Adipose tissue (tissue), 3 donors: ENCODE measurements around the gene SCP2. TPM values are rescaled to one million over a fixed set of nuclear protein-coding genes. Genes with fewer than 3 reads are reported as not detected.
A peak's percentile ranks its signal among the peaks of the same experiment; 100 is the strongest.

Source experiments
- H3K27ac ChIP-seq: one replicate; pipeline ENCODE4 v1.5.1; 2013; ENCODE audit warnings: low read depth, low read length
- WGBS, 3 donors: extraction: QIAGEN DNeasy Blood & Tissue Kit; methylation state at CpG; one replicate each; pipeline ENCODE4 v1.1.7; 2013; 5-methylcytosine and 5-hydroxymethylcytosine counted together
- polyA plus RNA-seq, 3 donors: library from polyadenylated mRNA; stranded (reverse); fragments of 200-250 nt; gene quantifications; one replicate each; pipeline ENCODE4 v1.2.3, GENCODE V29; 2013
- donor health status: healthy with polysubstance abuse.
- donor health status: Bipolar disorder and iron deficiency.
- donor health status: healthy.

The SCP2 gene
- polyA plus RNA-seq, 3 donors: 58.3 to 343 (median 128) TPM

GRCh38 chr1:53051676-53052075, 124.6 kb downstream of the SCP2 start:
- 33 to 68% (median 67%) methylated on average over 1 of the region's 1 CpG for WGBS, 3 donors
- H3K27ac ChIP-seq: no peak overlapping the region

GRCh38 chr1:53057127-53057526, 130.1 kb downstream of the SCP2 start:
- WGBS, 3 donors: 56 to 69% (median 63%) methylated on average over 2 of the region's 2 CpGs
- H3K27ac ChIP-seq: no peak overlapping the region

GRCh38 chr1:53060579-53060978, 133.5 kb downstream of the SCP2 start:
- H3K27ac ChIP-seq: no peak overlapping the region
- 58 to 91% (median 63%) methylated on average over 1 of the region's 1 CpG for WGBS, 3 donors

GRCh38 chr1:53061123-53061858, 134.2 kb downstream of the SCP2 start:
- 38 to 61% (median 42%) methylated on average over 19 of the region's 19 CpGs for WGBS, 3 donors
- H3K27ac ChIP-seq: peak overlapping the region; percentile 20

- H3K27ac ChIP-seq: peak within 1 kb of the TSS; percentile 20
- 1 to 7% (median 1%) methylated on average over 32 to 73 of the region's 73 CpGs for WGBS, 3 donors
Measured at GRCh38 chr1:53061859-53062707, 135.0 kb downstream of the SCP2 start, which contains the start of gene PODN. TSS of gene PODN (plus strand) at chr1:53062213. CDS start at chr1:53069856, 7,643 bp downstream.

GRCh38 chr1:53062708-53063591, 135.9 kb downstream of the SCP2 start:
- H3K27ac ChIP-seq: no peak overlapping the region
- WGBS, 3 donors: 14 to 27% (median 17%) methylated on average over 59 to 61 of the region's 61 CpGs

GRCh38 chr1:53063744-53064515, 136.9 kb downstream of the SCP2 start:
- WGBS, 3 donors: 88 to 95% (median 92%) methylated on average over 9 of the region's 9 CpGs

GRCh38 chr1:53065391-53065790, 138.3 kb downstream of the SCP2 start:
- 88 to 95% (median 95%) methylated on average over 7 of the region's 7 CpGs for WGBS, 3 donors
- no peak overlapping the region for H3K27ac ChIP-seq

More at GRCh38 chr1:53063744-53064515, 136.9 kb downstream of the SCP2 start:
- H3K27ac ChIP-seq: no peak overlapping the region

GRCh38 chr1:53066488-53066887, 139.4 kb downstream of the SCP2 start:
- no peak overlapping the region for H3K27ac ChIP-seq
- WGBS, 3 donors: 62 to 84% (median 70%) methylated on average over 6 of the region's 6 CpGs

- H3K27ac ChIP-seq: no peak overlapping the region
- WGBS, 3 donors: 82 to 84% (median 84%) methylated on average over 13 of the region's 13 CpGs
Measured at GRCh38 chr1:53066891-53067738, 140.0 kb downstream of the SCP2 start.

GRCh38 chr1:53067886-53068285, 140.8 kb downstream of the SCP2 start:
- 86 to 90% (median 88%) methylated on average over 2 of the region's 2 CpGs for WGBS, 3 donors
- H3K27ac ChIP-seq: no peak overlapping the region

GRCh38 chr1:53068314-53069099, 141.4 kb downstream of the SCP2 start:
- 87 to 93% (median 91%) methylated on average over 7 of the region's 7 CpGs for WGBS, 3 donors
- no peak overlapping the region for H3K27ac ChIP-seq

GRCh38 chr1:53069265-53069662, 142.2 kb downstream of the SCP2 start:
- WGBS, 3 donors: 84 to 87% (median 87%) methylated on average over 7 of the region's 7 CpGs
- H3K27ac ChIP-seq: no peak overlapping the region

GRCh38 chr1:53069663-53070327, 142.7 kb downstream of the SCP2 start:
- WGBS, 3 donors: 90 to 92% (median 92%) methylated on average over 31 of the region's 31 CpGs
- H3K27ac ChIP-seq: no peak overlapping the region

- 95 to 98% (median 97%) methylated on average over 12 of the region's 12 CpGs for WGBS, 3 donors
Measured at GRCh38 chr1:53070621-53071020, 143.5 kb downstream of the SCP2 start.

More at GRCh38 chr1:53070621-53071020, 143.5 kb downstream of the SCP2 start:
- H3K27ac ChIP-seq: no peak overlapping the region
